ENCODE results near the gene KRTAP2-2. TPM values are rescaled to one million over a fixed set of nuclear protein-coding genes. Genes with fewer than 3 reads are reported as not detected.

Gene KRTAP2-2
- total and polyA plus RNA-seq, 2 of the 8 experiments (the other 6 are each of a cell fraction or from before 2014, with no cell fraction given): not detected

DNA sequence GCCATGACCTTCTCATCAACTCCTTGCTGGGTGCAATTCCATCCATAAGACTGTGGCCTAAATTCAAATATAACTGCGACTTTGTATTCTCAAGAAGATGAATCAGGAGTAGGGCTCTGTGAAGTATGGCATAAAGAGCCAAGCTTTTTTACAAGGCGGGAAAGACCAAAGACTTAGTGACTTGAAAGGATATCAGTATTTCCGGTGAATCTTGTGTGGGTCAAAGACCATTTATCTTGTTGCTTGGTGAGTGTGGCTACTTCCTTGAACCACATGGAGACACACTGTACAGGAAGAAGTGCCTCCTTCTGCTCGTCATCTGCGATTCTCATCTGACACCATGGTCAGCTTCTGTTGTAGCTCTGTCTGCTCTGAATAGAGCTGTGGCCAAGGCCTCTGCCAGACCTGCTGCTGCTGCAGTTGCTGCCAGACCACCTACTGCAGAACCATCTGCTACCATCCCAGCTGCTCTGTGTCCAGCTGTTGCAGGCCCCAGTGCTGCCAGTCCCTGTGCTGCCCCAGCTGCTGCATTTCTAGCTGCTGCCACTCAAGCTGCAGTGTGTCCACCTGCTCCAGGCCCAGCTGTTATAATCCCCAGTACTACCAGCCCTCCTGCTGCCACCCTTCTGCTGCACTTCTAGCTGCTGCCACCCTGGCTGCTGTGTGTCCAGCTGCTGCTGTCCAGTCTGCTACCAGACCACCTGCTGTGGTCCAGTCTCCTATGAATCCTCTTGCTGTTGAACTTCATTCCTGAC lies 16.8 kb upstream of the KRTAP2-2 start:
- no peaks in the 10 kb centered on the region for H3K23me2 ChIP-seq (ENCODE audit: low read depth, low read length)
- no peaks in the 10 kb centered on the region for H3K4me1 ChIP-seq (replicated peaks in 1 of 4; ENCODE audit: control insufficient read depth in 3 of 4, insufficient read depth in 4 of 4, low read length in 3 of 4)
- H2BK120ac ChIP-seq (replicated peaks; ENCODE audit: low read depth, low read length): no peak overlapping the region
- H3K4ac ChIP-seq (replicated peaks; ENCODE audit: insufficient read length, low read depth, low read length): no peak overlapping the region
- no peak overlapping the region for H4K91ac ChIP-seq (replicated peaks; ENCODE audit: insufficient read length, low read length)
- no peak overlapping the region for H2BK12ac ChIP-seq (ENCODE audit: low read depth, low read length)
- no peaks in the 10 kb centered on the region for H3K27me3 ChIP-seq (replicated peaks in 1 of 4; ENCODE audit: control insufficient read depth in 3 of 4, extremely low read depth in 1 of 4, insufficient read depth in 3 of 4, low read length in 3 of 4)
- CTCF ChIA-PET (ENCODE audit: partially characterized antibody): interaction anchor here (0.6 kb wide), 1 partner anchor 184 kb away, joined by 3 read pairs; no protein-coding TSS in a partner anchor
- no peaks in the 10 kb centered on the region for H3K79me1 ChIP-seq (ENCODE audit: low read depth, low read length)
- H4K8ac ChIP-seq (ENCODE audit: extremely low read depth, insufficient read depth, low read length): no peak overlapping the region
- H3K4me3 ChIP-seq (ENCODE audit: extremely low read depth in 1 of 4, insufficient read depth in 2 of 4, low read depth in 3 of 4, low read length in 4 of 4): no peak overlapping the region
- no peak overlapping the region for H4K5ac ChIP-seq (ENCODE audit: insufficient read length, low read depth, low read length)
- H3K9me3 ChIP-seq (ENCODE audit: insufficient read depth in 2 of 2, low read depth in 1 of 2, low read length in 1 of 2): no peaks in the 10 kb centered on the region
- no peak overlapping the region for H2AK5ac ChIP-seq (ENCODE audit: low read depth, low read length)
- no peak overlapping the region for H3K18ac ChIP-seq (ENCODE audit: extremely low read depth, low read length)
- no peak overlapping the region for H3K27ac ChIP-seq (ENCODE audit: low read depth, low read length)
- H2BK15ac ChIP-seq (ENCODE audit: low read length): no peak overlapping the region; the same call in 1 of the 2 replicates
- H3K36me3 ChIP-seq (ENCODE audit: control insufficient read depth in 2 of 4, insufficient read depth in 4 of 4, low read length in 3 of 4): no peaks in the 10 kb centered on the region
- H4K20me1 ChIP-seq (replicated peaks in 1 of 2; ENCODE audit: control insufficient read depth in 1 of 2, insufficient read depth in 2 of 2, low read length in 2 of 2): no peaks in the 10 kb centered on the region
- FAIRE-seq (no peak), DNase-seq (ENCODE audit: low read depth in 1 of 2, low spot score in 2 of 2) (no peak)
- H3K79me2 ChIP-seq (ENCODE audit: control insufficient read depth in 1 of 2, insufficient read depth in 2 of 2, low read length in 2 of 2): no peaks in the 10 kb centered on the region
- no peak overlapping the region for H3K9ac ChIP-seq (replicated peaks in 1 of 4; ENCODE audit: extremely low read depth in 1 of 4, low read depth in 3 of 4, low read length in 3 of 4)
- H2BK20ac ChIP-seq (ENCODE audit: low read length): no peak overlapping the region
- no peak overlapping the region for H3K14ac ChIP-seq (ENCODE audit: insufficient read length)
- POLR2A ChIA-PET (ENCODE audit: partially characterized antibody): no interaction called here
- H2BK5ac ChIP-seq (ENCODE audit: low read depth, low read length): no peak overlapping the region
- H2AFZ ChIP-seq (ENCODE audit: low read length): no peak overlapping the region
- H3K23ac ChIP-seq (ENCODE audit: insufficient read length): no peak overlapping the region
- H3K56ac ChIP-seq (replicated peaks; ENCODE audit: insufficient read length, low read depth, low read length): no peak overlapping the region
- WGBS, 2 experiments (ENCODE audit: extremely low coverage in 1 of 2, insufficient coverage in 1 of 2, insufficient read length in 1 of 2, insufficient replicate concordance in 2 of 2, low coverage in 1 of 2, low lambda C conversion rate in 2 of 2, missing lambda C conversion rate in 1 of 2): 88% methylated on average over 5 of the region's 5 CpGs; no CpG with 5 or more reads in 1 of the 2 experiments
- no peak overlapping the region for H3K4me2 ChIP-seq (ENCODE audit: insufficient read depth in 1 of 2, low read depth in 2 of 2, low read length in 2 of 2)
- TF ChIP-seq, protein P1, sequence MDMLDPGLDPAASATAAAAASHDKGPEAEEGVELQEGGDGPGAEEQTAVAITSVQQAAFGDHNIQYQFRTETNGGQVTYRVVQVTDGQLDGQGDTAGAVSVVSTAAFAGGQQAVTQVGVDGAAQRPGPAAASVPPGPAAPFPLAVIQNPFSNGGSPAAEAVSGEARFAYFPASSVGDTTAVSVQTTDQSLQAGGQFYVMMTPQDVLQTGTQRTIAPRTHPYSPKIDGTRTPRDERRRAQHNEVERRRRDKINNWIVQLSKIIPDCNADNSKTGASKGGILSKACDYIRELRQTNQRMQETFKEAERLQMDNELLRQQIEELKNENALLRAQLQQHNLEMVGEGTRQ (IDR thresholded peaks at IDR 0.05; ENCODE audit: low read length): no peak
- TF ChIP-seq POU5F1 (IDR thresholded peaks at IDR 0.05; ENCODE audit: low read depth, low read length): no peak

Measured in H1 (cell line).